COLO668 (cell line): ENCODE measurements around the gene TRIM44.

Experiments
- DNase-seq: peaks from one replicate; lab custom pipeline; 2025; ENCODE audit not compliant: unreplicated experiment; lab: John Stamatoyannopoulos, UW

TRIM44 gene

GRCh38 chr11:35662649-35663407 lies at the start of gene TRIM44:
TRIM44 (plus strand) TSS chr11:35662775; CDS start chr11:35663112, 337 bp downstream.
- peak; percentile 92 for DNase-seq

- no peak for DNase-seq
These were observed 47.5 kb upstream of the TRIM44 start for GRCh38 chr11:35614939-35615569.

GRCh38 chr11:35615921-35616900 lies 46.4 kb upstream of the TRIM44 start:
- no peak for DNase-seq

GRCh38 chr11:35617316-35617686 lies 45.3 kb upstream of the TRIM44 start:
- no peak for DNase-seq

GRCh38 chr11:35617687-35618496 lies 44.7 kb upstream of the TRIM44 start, which contains the start of gene FJX1:
FJX1 (plus strand) TSS chr11:35618460; CDS start chr11:35618637, 177 bp downstream.
- peak; percentile 75 for DNase-seq

- peak; percentile 82 for DNase-seq
These were observed 44.0 kb upstream of the TRIM44 start for GRCh38 chr11:35618497-35619115.

- DNase-seq: peak; percentile 84
These were observed 43.3 kb upstream of the TRIM44 start for GRCh38 chr11:35619116-35619854.

- peak; percentile 68 for DNase-seq
These were observed 42.5 kb upstream of the TRIM44 start for GRCh38 chr11:35619855-35620640.

- DNase-seq: no peak
These were observed 41.8 kb upstream of the TRIM44 start for GRCh38 chr11:35620795-35621194.

GRCh38 chr11:35621620-35622019 lies 41.0 kb upstream of the TRIM44 start:
- no peak for DNase-seq

- DNase-seq: no peak
These were observed 40.5 kb upstream of the TRIM44 start for GRCh38 chr11:35622070-35622469.

- no peak for DNase-seq
These were observed 38.9 kb upstream of the TRIM44 start for GRCh38 chr11:35623621-35624168.

- no peak for DNase-seq
These were observed 38.3 kb upstream of the TRIM44 start for GRCh38 chr11:35624316-35624715.

GRCh38 chr11:35624781-35625180 lies 37.8 kb upstream of the TRIM44 start:
- DNase-seq: no peak

- no peak for DNase-seq
These were observed 36.1 kb upstream of the TRIM44 start for GRCh38 chr11:35626501-35626900.

- no peak for DNase-seq
These were observed 33.1 kb upstream of the TRIM44 start for GRCh38 chr11:35629511-35629910.

- DNase-seq: no peak
These were observed 32.7 kb upstream of the TRIM44 start for GRCh38 chr11:35629914-35630313.

- no peak for DNase-seq
These were observed 30.7 kb upstream of the TRIM44 start for GRCh38 chr11:35631891-35632290.
